ENCODE measurements around the gene EXOC4.

The EXOC4 gene

GRCh38 chr7:133528796-133529195, 275.9 kb downstream of the EXOC4 start:
- DNase-seq (ENCODE audit: extremely low spot score) = no peak

GRCh38 chr7:133529861-133530260, 277.0 kb downstream of the EXOC4 start:
- TF ChIP-seq CTCF (IDR thresholded peaks at IDR 0.05; ENCODE audit: control extremely low read depth, extremely low read depth, low read depth, missing control alignments) = no peak
- POLR2A ChIA-PET = no interaction called here
- CTCF ChIA-PET = no interaction called here
- no peak for DNase-seq (ENCODE audit: extremely low spot score)

More at GRCh38 chr7:133528796-133529195, 275.9 kb downstream of the EXOC4 start:
- ChIA-PET CTCF (no interaction called here), POLR2A (no interaction called here)
- no peak for TF ChIP-seq CTCF (IDR thresholded peaks at IDR 0.05; ENCODE audit: control extremely low read depth, extremely low read depth, low read depth, missing control alignments)

GRCh38 chr7:133530682-133531081, 277.8 kb downstream of the EXOC4 start:
- TF ChIP-seq CTCF (IDR thresholded peaks at IDR 0.05; ENCODE audit: control extremely low read depth, extremely low read depth, low read depth, missing control alignments) = no peak
- DNase-seq (ENCODE audit: extremely low spot score) = no peak
- ChIA-PET CTCF (no interaction called here), POLR2A (no interaction called here)

GRCh38 chr7:133534816-133535215, 281.9 kb downstream of the EXOC4 start:
- POLR2A ChIA-PET = no interaction called here

GRCh38 chr7:133535308-133535707, 282.4 kb downstream of the EXOC4 start:
- no peak for DNase-seq (ENCODE audit: extremely low spot score)
- POLR2A ChIA-PET = no interaction called here
- no peak for TF ChIP-seq CTCF (IDR thresholded peaks at IDR 0.05; ENCODE audit: control extremely low read depth, extremely low read depth, low read depth, missing control alignments)
- CTCF ChIA-PET = interaction anchor here (1.1 kb wide), 1 partner anchor 14 kb away, joined by 3 read pairs; no protein-coding TSS in a partner anchor

More at GRCh38 chr7:133534816-133535215, 281.9 kb downstream of the EXOC4 start:
- no peak for TF ChIP-seq CTCF (IDR thresholded peaks at IDR 0.05; ENCODE audit: control extremely low read depth, extremely low read depth, low read depth, missing control alignments)
- CTCF ChIA-PET = interaction anchor here (1.1 kb wide), 1 partner anchor 14 kb away, joined by 3 read pairs; no protein-coding TSS in a partner anchor
- DNase-seq (ENCODE audit: extremely low spot score) = no peak

- ChIA-PET POLR2A (no interaction called here), CTCF (no interaction called here)
- TF ChIP-seq CTCF (IDR thresholded peaks at IDR 0.05; ENCODE audit: control extremely low read depth, extremely low read depth, low read depth, missing control alignments) = no peak
- DNase-seq (ENCODE audit: extremely low spot score) = no peak
Observed at GRCh38 chr7:133536450-133536849, 283.6 kb downstream of the EXOC4 start.

- CTCF ChIA-PET = interaction anchor here (1.2 kb wide), 1 partner anchor 23 kb away, joined by 3 read pairs; no protein-coding TSS in a partner anchor
- no peak for TF ChIP-seq CTCF (IDR thresholded peaks at IDR 0.05; ENCODE audit: control extremely low read depth, extremely low read depth, low read depth, missing control alignments)
- POLR2A ChIA-PET = no interaction called here
- no peak for DNase-seq (ENCODE audit: extremely low spot score)
Observed at GRCh38 chr7:133539016-133539415, 286.1 kb downstream of the EXOC4 start.

All from GM10248 (cell line).